ENCODE data around the gene YWHAE.

GRCh38 chr17:1422885-1423284, 22.9 kb upstream of the YWHAE start:
- TF ChIP-seq PBX2 (CRISPR knock-in tag; IDR thresholded peaks at IDR 0.05; ENCODE audit: low read depth) = no peak
- no peak for TF ChIP-seq PBX2 (tag; conservative IDR thresholded peaks at IDR 0.05; ENCODE audit: low read depth)
- TF ChIP-seq POLR3G (IDR thresholded peaks at IDR 0.05; ENCODE audit: extremely low read depth, insufficient read length, insufficient replicate concordance) = no peak

All from K562 (cell line).